NCI-H1436 (cell line): ENCODE results near the gene PTPN7.
A peak's percentile ranks its signal among the peaks of the same experiment; 100 is the strongest.
"Not testable (repeated sequence)": the region's sequence is repeated elsewhere in the genome, so short reads cannot be mapped to it uniquely, and the experiment has no call there.

Source experiments
- DNase-seq: peaks from one replicate; lab custom pipeline; 2025; lab: John Stamatoyannopoulos, UW

Gene PTPN7

DNA sequence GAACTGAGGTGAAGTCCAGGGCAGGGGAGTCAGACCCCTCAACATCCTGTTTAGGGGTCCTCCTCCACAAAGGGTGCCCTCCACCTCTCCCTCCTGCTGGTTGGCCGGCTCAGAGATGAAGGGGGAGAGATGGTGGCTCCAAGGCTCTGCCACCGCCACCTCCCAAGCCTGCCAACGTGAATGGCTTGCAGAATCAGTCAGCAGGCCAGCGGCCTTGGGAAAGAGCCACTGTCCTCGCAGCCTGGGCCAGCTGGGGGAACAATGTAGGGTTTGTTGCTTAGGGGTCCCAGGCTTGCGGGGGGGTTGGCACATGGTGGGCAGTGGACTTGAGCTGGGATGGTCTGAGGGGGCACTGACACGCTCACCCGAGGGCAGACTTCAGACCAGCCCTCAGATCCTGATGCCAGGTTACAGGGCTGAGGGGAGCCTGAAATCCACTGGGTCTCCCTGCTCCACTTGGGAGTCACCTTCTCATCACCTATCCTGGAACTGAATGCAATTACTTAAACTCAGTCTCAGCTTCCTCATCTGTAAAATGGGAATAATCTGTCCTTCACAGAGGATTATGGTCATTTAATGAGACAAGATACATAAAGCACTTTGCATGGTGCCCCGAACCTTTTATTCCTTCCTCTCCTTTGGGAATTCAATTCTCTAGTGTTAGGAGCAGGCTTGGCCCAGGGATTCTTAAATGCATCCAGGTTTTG is 29.4 kb downstream of the PTPN7 start:
- DNase-seq = no peak

- peak; percentile 59 for DNase-seq
Observed at GRCh38 chr1:202130297-202130721, 30.1 kb downstream of the PTPN7 start.

GRCh38 chr1:202129453-202130296 is 30.7 kb downstream of the PTPN7 start:
- no peak for DNase-seq

GRCh38 chr1:202127836-202128622 is 32.4 kb downstream of the PTPN7 start:
- no peak for DNase-seq

- no peak for DNase-seq
Observed at GRCh38 chr1:202127061-202127460, 33.3 kb downstream of the PTPN7 start.

GRCh38 chr1:202126426-202126825 is 34.0 kb downstream of the PTPN7 start:
- no peak for DNase-seq

DNA sequence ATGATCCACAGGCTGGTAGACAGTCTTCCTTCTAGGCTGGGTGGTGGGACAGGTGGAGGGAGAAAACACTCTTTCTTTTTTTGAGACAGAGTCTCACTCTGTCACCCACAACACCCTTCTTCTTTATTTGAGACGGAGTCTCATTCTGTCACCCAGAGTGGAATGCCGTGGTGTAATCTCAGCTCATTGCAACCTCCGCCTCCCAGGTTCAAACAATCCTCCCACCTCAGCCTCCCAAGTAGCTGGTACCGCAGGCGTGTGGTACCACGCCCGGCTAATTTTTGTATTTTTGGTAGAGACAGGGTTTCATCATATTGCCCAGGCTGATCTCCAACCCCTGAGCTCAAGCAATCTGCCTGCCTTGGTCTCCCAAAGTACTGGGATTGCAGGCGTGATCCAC is 34.8 kb downstream of the PTPN7 start:
- DNase-seq = no peak

DNA sequence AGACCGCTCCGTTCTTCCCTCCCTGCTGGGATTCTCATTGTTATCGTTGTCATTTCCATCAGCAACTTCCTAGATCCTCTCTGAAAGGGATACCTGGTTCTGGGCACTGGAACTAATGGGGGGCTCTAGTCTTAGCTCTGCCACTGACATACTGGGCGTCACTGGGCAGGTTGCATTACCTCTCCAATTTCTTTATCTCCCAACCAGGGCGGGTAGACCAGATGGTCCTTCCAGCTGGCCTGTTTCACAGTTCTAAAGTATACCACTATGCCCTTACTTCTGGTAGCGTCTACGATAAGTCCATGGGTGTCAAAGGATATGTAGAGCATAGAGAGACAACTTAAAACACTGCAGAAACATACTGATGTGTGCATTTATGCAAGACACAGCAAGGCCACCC is 36.3 kb downstream of the PTPN7 start:
- no peak for DNase-seq

GRCh38 chr1:202123336-202123813 is 37.0 kb downstream of the PTPN7 start:
- DNase-seq = no peak

GRCh38 chr1:202122639-202123335 is 37.6 kb downstream of the PTPN7 start, which contains the start of gene GPR37L1:
TSS of gene GPR37L1 (plus strand) at chr1:202122917. CDS start at chr1:202122964, 47 bp downstream.
- no peak for DNase-seq

- DNase-seq = no peak
Observed at GRCh38 chr1:202121006-202121405, 39.4 kb downstream of the PTPN7 start.

DNA sequence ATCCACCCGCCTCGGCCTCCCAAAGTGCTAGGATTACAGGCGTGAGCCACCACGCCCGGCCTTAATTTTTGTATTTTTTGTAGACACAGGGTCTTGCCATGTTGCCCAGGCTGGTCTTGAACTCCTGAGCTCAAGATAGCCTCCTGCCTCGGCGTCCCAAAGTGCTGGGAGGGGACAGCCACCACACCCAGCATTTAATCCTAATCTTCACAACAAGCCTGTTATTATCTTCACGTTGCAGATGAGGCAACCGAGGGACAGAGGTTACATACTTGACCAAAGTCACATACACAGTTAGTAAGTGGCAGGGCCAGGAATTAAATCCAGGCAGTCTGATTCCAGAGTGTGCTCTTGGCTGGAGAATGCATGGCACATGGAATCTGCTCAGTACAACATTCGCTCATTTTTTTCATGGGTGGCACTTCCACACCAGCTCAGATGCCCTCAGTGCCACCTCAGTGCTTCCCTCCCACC is 42.5 kb downstream of the PTPN7 start:
- no peak for DNase-seq

- no peak for DNase-seq
Observed at GRCh38 chr1:202116287-202116686, 44.1 kb downstream of the PTPN7 start.

- no peak for DNase-seq
Observed at GRCh38 chr1:202113690-202114300, 46.6 kb downstream of the PTPN7 start.

DNA sequence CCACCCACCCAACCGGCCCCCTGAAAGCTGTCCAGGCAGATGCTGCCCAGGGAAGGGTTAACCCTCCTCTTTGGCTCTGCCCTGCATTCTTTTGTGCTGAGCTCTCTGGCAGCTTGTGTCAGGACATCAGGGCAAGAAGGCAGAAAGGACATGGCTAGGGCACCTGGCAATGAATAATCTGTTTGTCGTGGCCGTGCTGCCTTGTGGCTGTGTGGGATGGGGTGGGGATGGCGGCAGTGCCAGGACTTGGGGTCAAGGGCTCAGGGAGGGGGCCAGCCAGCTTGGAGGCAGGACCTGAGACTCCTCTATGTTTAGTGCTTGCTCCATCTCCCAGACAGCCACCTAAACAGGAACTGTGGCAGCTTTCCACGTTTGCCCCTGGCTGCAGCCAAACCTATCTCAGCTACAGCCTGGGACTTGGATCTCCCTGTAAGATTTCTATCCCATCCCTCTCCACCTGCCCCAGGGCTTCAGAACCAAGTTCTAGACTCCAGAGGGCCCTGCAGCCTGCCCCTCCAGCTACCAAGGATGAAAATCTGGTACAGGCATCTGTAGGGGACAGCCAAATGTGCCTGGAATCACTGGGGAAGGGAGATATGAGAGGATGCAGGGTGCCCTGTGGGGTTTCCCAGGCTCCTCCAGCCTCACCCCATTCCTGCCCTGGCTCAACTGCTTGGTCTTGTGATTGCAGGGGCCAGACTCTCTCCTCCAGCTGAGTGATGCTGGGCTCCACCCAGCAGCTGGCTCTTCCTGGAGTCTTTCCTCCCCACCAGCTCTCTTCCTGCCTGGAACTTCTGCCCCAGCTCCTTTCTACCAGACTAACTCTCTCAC is 47.3 kb downstream of the PTPN7 start:
- no peak for DNase-seq

DNA sequence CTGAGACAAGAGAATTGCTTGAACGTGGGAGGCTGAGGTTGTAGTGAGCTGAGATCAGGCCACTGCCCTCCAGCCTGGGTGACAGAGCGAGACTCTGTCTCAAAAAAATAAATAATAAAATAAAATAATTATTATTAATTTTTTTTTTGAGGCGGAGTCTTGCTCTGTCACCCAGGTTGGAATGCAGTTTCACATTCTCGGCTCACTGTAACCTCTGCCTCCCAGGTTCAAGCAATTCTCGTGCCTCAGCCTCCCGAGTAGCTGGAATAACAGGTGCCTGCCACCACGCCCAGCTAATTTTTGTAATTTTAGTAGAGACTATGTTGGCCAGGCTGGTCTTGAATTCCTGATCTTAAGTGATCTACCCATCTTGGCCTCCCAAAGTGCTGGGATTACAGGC is 48.8 kb downstream of the PTPN7 start:
- DNase-seq = not testable (repeated sequence)

DNA sequence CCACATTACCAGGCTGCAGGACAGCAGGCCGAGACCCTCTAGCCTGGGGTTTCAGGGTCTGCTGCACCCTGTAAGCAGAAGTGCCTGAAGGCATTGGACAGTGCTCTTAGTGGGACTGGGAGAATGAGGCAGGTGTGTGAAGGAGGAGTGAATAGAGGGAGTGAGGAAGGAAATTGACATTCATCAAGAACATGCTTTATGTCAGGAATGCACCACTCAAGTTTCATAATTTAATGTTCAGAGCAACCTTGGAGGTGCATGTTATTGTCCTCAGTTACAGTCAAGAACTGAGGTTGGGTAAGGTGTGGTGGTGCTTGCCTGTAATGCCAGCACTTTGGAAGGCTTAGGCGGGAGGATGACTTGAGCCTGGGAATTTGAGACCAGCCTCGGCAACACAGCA is 49.4 kb downstream of the PTPN7 start:
- DNase-seq = no peak

DNA sequence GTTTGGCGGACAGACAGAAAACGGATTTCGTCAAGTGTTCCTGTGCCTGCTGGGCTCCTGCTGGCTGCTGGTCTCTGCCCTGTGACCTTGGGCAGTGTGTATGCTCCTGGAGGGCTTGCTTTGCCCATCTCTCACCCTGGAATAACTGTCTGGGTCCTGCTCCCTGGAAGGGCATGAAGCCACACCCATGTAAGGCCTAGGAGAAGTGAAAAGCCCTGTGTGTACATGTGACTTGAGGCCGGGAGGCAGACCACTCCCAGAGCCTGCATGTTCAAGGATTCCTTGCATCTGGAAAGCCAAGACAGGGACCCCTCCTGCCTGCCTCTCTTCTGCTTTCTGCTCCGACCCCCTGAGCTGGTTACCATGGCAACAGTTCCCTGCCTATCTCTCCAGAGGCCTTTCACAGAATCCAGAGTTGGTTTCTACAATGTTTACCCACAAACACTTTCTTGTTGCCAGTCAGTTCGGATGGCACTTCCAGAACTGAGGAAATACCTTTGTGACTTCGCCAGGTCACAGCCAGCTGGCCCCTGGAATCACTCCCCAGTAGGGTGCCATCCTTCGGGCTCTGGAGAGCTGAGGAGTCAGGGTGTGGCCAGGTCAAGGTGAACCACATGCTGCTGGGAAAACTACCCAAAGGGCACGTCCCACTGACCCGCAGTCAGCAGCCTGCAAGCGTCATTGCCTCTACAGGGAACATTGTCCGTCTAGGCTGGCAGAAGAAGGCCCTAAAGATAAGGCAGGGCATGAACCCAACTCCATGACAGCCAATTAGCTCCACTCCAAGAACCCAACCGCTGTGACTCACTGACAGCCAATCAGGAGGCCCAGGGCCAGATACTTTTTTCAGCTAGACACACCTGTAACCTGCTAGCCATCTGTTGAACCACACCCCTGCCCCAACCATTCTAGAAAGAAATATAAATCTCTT is 52.3 kb downstream of the PTPN7 start:
- no peak for DNase-seq

- no peak for DNase-seq
Observed at GRCh38 chr1:202107321-202107761, 53.1 kb downstream of the PTPN7 start.
